Measurements from ENCODE around the gene EEPD1. TPM values are rescaled to one million over a fixed set of nuclear protein-coding genes. Genes with fewer than 3 reads are reported as not detected.

The EEPD1 gene
- polyA plus RNA-seq, 1 of the 3 experiments (the other 2 are of a cell fraction): 5.0 TPM

GRCh38 chr7:36286688-36287087 is 133.6 kb downstream of the EEPD1 start:
- Histone ChIP-seq H3K9me2 (no peaks in the 10 kb centered on the region), H3K36me3 (replicated peaks in 1 of 2; ENCODE audit: control insufficient read depth in 1 of 2, insufficient read depth in 2 of 2, low read length in 1 of 2) (peaks cover 0 to 3% of the 10 kb centered on the region in 2 experiments), H4K20me1 (ENCODE audit: insufficient read depth) (no peaks in the 10 kb centered on the region), H3K27me3 (ENCODE audit: insufficient read depth) (no peaks in the 10 kb centered on the region), H3K4me3 (ENCODE audit: low read depth in 2 of 2, low read length in 1 of 2) (no peak overlapping the region), H3F3A (replicated peaks; ENCODE audit: insufficient read depth) (no peaks in the 10 kb centered on the region), H3K9me3 (no peaks in the 10 kb centered on the region), H3K27ac (ENCODE audit: low read depth in 2 of 2, low read length in 1 of 2) (no peak overlapping the region), H3K9ac (no peak overlapping the region), H2AFZ (ENCODE audit: low read depth) (no peak overlapping the region), H3K4me1 (ENCODE audit: control insufficient read depth in 1 of 2, insufficient read depth in 2 of 2, low read depth in 1 of 2, low read length in 1 of 2) (peaks cover 8 to 31% of the 10 kb centered on the region in 2 experiments), H3K4me2 (no peak overlapping the region), H3K79me2 (ENCODE audit: insufficient read depth) (no peaks in the 10 kb centered on the region)
- 100% methylated on average over 4 of the region's 4 CpGs for WGBS (ENCODE audit: low lambda C conversion rate)
- ChIA-PET POLR2A (no interaction called here), CTCF (interaction anchor here (0.9 to 25.4 kb wide), 6 partner anchors 9 to 485 kb away, joined by 3 to 369 read pairs (median 50); partner anchors contain the start of gene SEPTIN7)
- DNase-seq: no peak
- no peak for TF ChIP-seq TAF1 (IDR thresholded peaks at IDR 0.05; ENCODE audit: borderline replicate concordance, low read depth, low read length)
- no peak for TF ChIP-seq RXRA (IDR thresholded peaks at IDR 0.05; ENCODE audit: borderline replicate concordance, low read depth)
- TF ChIP-seq CHD2 (IDR thresholded peaks at IDR 0.05; ENCODE audit: low read length, partially characterized antibody): no peak
- no peak for TF ChIP-seq TCF12 (IDR thresholded peaks at IDR 0.05)
- no peak for TF ChIP-seq REST (IDR thresholded peaks at IDR 0.05; ENCODE audit: low read depth, low read length)
- no peak for TF ChIP-seq GATA2 (CRISPR knock-in tag; IDR thresholded peaks at IDR 0.05)
- TF ChIP-seq RAD21 (IDR thresholded peaks at IDR 0.05; ENCODE audit: low read length): no peak
- no peak for TF ChIP-seq TEAD4 (IDR thresholded peaks at IDR 0.05; ENCODE audit: borderline replicate concordance, insufficient read depth)
- no peak for TF ChIP-seq MXI1 (IDR thresholded peaks at IDR 0.05; ENCODE audit: low read depth, low read length)
- no peak for TF ChIP-seq MEF2A (IDR thresholded peaks at IDR 0.05; ENCODE audit: borderline replicate concordance, low read depth)
- TF ChIP-seq NFIC (IDR thresholded peaks at IDR 0.05; ENCODE audit: borderline replicate concordance): no peak
- no peak for TF ChIP-seq ZBTB33 (IDR thresholded peaks at IDR 0.05; ENCODE audit: borderline replicate concordance, low read depth)
- no peak for TF ChIP-seq FOSL2 (IDR thresholded peaks at IDR 0.05; ENCODE audit: borderline replicate concordance, low read depth)
- TF ChIP-seq JUND (IDR thresholded peaks at IDR 0.05): no peak

Measured in SK-N-SH (cell line).